HG03457 (cell line): ENCODE results near the gene CSTF2T.

ENCODE experiments used
- ATAC-seq: cut with Tn5 transposase; IDR thresholded peaks from one replicate; pipeline ENCODE4 v1.9.1; 2021; ENCODE audit warnings: moderate number of reproducible peaks; ENCODE audit not compliant: unreplicated experiment

Gene CSTF2T, protein sequence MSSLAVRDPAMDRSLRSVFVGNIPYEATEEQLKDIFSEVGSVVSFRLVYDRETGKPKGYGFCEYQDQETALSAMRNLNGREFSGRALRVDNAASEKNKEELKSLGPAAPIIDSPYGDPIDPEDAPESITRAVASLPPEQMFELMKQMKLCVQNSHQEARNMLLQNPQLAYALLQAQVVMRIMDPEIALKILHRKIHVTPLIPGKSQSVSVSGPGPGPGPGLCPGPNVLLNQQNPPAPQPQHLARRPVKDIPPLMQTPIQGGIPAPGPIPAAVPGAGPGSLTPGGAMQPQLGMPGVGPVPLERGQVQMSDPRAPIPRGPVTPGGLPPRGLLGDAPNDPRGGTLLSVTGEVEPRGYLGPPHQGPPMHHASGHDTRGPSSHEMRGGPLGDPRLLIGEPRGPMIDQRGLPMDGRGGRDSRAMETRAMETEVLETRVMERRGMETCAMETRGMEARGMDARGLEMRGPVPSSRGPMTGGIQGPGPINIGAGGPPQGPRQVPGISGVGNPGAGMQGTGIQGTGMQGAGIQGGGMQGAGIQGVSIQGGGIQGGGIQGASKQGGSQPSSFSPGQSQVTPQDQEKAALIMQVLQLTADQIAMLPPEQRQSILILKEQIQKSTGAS

DNA sequence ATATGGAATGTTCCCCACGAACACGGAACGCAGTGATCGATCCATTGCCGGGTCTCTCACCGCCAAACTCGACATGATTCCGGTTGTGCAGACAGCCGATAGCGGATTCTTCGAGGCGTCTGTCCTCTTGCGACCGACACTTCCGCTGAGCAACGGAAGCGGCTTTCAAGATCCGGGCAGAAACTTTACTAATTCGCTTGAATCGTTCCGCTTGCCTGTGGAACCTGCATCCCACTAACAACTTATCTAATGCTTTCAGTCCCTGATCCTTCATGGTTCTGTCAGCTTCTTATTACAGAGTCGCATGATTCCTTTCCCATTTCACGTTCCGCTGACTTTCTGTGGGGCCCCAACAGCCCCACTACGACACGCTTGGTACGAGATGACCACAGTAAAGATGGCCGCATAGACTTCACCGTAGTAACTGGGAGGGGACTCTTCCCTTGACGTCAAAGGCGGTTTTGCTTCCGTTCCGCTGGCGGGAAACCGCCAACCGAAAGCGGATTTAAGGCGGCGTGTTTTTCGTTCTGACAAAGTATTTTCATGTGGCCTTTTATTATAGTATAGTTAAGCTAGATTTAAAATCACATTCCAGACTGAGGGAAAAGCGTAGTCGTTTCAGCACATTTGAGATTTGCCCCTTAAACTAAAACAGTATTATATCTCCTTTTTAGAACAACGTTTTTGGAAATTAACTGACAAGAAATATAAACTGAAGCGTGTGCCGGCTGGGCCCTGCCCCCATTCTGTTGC, at the start of gene CSTF2T:
Gene CSTF2T, minus strand, starts transcription at position 121 of the 753 bp plus-strand sequence. Its CDS starts 46 bp downstream, at position 75.
- ATAC-seq = peak; percentile 94

DNA sequence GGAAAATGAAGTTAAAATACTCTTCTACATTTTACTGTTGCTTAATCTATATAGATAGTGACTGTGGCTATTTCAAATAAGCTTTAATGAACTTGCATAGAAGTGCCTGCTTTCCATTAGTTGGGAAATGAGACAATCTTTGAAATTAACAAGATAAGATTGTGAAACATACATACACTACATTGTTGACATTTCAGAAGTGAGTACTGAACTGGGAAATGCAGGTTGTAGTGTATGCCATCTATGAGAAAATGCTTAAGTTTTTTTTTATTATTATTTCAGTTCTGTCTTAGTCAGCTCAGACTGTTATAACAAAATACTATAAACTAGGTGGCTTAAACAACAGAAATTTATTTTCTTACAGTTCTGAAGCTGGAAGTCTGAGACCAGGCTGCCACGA, 49.6 kb upstream of the CSTF2T start:
- ATAC-seq = no peak

- ATAC-seq = no peak
Observed at GRCh38 chr10:51747216-51747615, 47.8 kb upstream of the CSTF2T start.

- no peak for ATAC-seq
Observed at GRCh38 chr10:51745397-51745796, 46.0 kb upstream of the CSTF2T start.

DNA sequence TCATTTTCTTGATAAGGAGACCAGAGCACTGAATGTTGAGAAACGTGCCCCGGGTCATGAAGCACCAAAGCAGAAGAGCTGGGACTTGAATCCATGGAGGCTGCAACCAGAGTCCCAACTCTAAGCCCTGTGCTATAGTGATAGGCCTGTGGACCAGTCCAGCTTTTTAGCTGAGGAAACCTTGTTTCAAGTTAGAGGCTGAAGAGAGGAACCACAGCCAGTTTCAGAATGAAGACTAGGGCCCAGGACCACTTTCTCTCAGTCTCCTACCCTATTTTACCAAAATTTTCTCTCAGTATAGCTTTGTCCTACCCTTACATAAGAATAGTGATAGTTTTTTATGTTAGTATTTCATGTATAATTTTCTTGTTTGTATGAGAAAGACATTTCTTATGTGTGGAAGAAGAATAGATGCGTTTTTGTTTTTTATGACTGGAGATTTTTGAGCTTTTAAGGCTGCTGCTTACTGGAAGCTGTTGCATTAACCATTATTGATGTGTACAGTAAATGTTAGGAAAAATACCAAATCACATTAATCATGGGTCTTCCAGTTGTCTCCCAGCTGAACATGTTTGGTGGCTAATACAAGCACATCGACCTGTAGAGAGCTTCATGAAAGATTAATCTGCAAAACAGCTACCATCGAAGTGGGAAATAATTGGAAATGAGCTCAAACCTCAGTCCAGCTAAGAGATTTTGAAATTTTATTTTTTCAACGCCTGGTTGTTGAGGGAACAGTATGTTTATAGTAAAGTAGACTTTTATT, 45.0 kb upstream of the CSTF2T start:
- no peak for ATAC-seq

DNA sequence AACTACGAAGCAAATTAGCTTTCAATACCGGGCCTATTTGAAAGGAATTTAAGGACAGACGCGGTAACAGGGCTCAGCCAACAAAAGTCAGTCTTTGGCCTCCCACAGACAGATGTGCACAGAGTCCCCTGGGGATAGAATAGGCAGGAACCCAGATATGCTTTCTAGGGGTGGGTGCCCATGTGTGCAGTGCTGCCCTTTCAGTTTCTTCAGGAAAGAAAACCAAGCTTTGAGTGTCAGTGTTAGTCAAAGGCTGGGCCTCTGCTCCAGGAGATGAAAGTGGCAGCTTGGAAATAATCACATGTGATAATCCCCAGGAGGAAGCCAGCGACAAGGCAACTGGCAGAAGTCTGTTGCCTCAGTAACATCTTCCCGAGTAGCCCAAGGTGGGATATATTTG, 43.8 kb upstream of the CSTF2T start:
- ATAC-seq = peak; percentile 90

- ATAC-seq = no peak
Observed at GRCh38 chr10:51733057-51733456, 33.7 kb upstream of the CSTF2T start.

DNA sequence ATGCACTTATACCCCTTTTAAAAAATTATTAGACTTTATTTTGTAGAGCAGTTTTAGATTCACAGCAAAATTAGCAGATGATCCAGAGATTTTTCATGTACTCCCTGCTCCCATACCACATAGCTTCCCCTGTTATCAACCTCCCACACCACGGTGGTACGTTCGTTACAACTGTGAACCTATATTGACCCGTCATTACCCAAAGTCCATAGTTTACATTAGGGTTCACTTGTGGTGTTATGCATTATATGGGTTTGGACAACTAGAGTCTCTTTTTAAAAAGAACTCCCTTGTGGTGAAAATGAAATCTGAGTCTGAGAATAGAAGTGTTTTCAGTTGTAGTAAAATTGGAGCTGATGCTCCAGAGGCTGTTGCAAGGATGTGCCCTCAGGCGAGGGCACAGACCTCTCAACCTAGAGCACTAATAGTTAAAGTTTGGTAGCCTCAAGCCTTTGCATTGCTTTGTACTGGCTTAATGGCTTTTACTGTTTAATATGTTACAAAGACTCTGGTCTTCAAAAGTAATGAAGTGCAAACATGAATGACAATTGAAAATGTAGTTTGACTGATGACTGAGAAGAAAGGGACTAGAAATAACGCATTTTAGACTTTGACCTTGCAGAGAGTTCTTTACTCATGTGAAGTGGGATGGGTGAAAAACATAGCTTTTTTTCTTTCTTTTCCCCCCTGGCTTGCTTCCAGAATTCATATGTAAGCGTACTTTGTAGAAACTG, 30.6 kb upstream of the CSTF2T start:
- ATAC-seq = no peak

DNA sequence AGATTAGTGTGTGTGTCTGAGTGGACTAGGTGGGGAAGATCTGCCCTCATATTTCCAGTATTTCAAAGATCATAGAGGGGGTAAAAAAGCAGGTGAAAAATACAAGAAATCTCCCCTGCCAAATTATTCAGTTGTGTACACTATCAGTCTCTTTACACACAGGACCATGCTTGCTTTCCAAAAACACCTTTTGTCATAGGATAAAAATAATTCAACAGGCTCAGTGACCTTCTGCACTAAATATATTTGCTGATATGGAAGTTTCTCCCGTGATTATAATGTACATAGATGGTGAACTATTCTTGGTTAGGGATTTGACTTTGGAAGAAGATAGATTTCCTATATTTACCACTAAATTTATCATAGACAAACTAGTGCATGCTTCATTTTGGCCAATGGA, 24.6 kb upstream of the CSTF2T start:
- no peak for ATAC-seq

DNA sequence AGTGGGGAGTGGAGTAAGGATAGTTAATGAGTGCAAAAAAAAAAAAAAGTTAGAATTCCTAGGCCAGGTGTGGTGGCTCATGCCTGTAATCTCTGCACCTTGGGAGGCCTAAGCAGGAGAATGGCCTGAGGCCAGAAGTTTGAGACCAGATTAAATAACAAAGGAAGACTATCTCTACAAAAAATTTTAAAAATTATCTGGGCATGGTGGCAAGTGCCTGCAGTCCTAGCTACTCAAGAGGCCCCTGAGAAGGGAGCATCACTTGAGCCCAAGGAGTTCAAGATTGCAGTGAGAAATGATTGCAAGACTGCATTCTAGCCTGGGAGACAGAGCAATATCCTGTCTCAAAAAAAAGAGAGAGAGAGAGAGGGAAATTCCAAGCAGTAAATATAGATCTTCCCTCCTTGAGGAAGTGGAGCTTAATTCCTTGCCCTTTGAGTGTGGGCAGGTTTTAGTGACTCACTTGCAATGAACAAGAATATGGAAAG, 19.5 kb upstream of the CSTF2T start:
- ATAC-seq = no peak

GRCh38 chr10:51716981-51717380, 17.6 kb upstream of the CSTF2T start:
- ATAC-seq = no peak

DNA sequence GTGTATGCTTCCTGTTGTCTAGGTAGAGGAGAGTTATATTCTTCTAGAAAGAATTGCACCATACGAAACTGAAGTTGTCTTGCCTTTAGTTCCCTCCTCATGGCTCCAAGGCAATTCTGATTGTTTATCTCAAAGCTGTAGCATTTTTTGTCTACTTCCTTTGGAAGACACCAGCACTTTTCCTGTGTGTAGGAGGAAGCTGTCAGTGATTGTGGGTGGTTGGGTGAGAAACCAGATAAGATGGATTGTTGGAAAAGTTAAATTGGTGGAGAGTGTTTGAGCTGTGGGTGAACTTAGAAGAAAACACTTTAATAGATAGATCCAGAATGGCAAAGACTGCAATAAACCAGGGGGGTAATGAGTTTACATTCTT, 12.1 kb upstream of the CSTF2T start:
- ATAC-seq = no peak

DNA sequence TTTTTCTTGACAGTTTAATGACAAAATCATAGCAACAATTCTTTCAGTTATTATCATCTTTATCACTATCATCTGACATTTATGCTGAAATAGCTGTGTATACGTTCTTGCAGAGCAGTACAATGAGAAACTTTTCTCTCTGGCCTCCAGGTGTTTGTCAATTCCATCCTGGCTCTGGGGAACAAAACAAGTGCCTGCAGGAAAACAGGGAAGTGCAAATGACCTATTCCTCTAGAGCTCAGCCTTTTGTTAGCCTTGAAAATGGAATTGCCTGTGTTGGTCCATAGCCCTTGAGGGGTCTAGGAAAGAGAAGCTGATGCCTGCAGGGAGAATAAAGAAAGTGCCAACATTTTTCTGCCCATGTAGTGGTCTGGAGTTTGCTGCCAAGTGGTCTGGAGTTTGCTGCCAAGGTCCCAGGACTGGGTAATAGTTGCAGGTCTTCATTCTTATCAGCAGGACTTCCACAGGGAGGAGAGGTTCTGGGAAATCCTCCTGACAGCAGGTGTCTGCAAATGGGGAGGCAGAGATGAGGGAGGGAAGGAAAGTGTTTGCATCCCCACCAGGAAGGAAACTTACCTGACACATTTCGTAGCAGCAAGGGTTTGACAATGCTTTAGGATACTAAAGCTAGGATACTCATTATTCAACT, 10.1 kb upstream of the CSTF2T start:
- no peak for ATAC-seq

GRCh38 chr10:51708609-51709008, 9.2 kb upstream of the CSTF2T start:
- ATAC-seq = no peak

- ATAC-seq = no peak
Observed at GRCh38 chr10:51707821-51708424, 8.5 kb upstream of the CSTF2T start.

- ATAC-seq = no peak
Observed at GRCh38 chr10:51707392-51707791, 8.0 kb upstream of the CSTF2T start.

GRCh38 chr10:51706225-51706624, 6.8 kb upstream of the CSTF2T start:
- ATAC-seq = no peak

DNA sequence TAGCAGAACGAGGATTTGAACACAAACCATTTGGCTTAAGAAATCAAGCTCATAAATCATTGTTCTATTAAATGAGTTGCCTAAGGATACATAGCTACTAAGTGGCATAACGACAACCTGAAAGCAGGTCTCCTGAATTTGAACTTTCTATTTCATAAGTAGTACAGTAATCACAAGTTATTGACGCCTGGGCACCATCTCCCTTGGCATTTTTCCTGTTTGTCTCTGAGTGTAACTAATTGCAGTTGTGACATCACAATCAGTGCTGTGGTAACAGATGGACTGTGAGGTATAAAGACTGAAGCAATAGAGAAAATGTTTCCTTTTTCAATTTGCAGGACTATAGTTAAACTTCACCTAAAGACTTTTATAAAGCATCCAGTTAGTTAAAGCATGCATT, 6.4 kb upstream of the CSTF2T start:
- ATAC-seq = no peak

DNA sequence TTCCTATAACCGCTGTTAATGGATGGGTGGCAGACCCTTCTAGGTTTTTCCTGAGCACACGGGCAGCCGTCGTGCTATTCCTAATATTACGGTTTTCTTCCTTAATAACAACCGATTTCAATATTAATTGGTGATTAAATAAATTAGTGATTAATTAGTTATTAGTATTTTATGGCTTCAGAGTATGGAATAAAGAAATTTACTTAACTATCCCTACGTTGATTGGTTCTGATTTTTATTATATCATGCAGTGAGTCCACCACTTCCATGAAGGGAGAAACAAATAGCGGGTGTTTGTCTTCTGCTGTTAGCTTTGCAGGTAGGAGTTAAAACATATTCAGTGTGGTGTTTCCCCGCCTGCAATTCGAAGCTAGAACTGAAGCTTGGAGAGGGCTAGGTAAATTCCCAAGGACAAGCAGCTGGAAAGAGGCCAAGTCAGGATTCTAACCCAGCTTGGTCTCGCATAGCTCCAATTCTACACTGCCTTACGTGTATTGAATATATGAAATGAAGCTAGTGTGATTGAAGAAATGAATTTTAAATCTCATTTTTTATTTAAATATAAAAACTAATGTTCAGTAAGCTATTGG, 928 bp upstream of the CSTF2T start:
- no peak for ATAC-seq
